IPS DF 6.9 (cell line): ENCODE data around the gene TTLL5.

ENCODE experiments used
- DNase-seq: peaks from one replicate; pipeline ENCODE4 v3.0.0-alpha.2; 2013; ENCODE audit warnings: low read depth, low spot score
- H3K27ac ChIP-seq: one replicate; pipeline ENCODE4 v1.5.1; 2013; ENCODE audit warnings: low read length, control low read depth
- H3K27me3 ChIP-seq: 2 replicates; pipeline ENCODE4 v1.6.1; 2013; ENCODE audit warnings: mild to moderate bottlenecking, low read length; ENCODE audit not compliant: control insufficient read depth, insufficient read depth
- H3K36me3 ChIP-seq: 2 replicates; pipeline ENCODE4 v1.6.1; 2013; ENCODE audit warnings: low read length; ENCODE audit not compliant: control insufficient read depth, insufficient read depth
- H3K4me1 ChIP-seq: 2 replicates; pipeline ENCODE4 v1.6.1; 2013; ENCODE audit warnings: low read length; ENCODE audit not compliant: control insufficient read depth, insufficient read depth
- H3K4me3 ChIP-seq: 2 replicates; pipeline ENCODE4 v1.5.1; 2013; ENCODE audit warnings: mild to moderate bottlenecking, low read length
- H3K9me3 ChIP-seq: 2 replicates; pipeline ENCODE4 v1.6.1; 2013; ENCODE audit warnings: low read length, inconsistent platforms; ENCODE audit not compliant: control insufficient read depth, insufficient read depth
- WGBS: extraction: QIAGEN DNeasy Blood & Tissue Kit; methylation state at CpG from one replicate; pipeline ENCODE4 v1.1.7; 2013; ENCODE audit warnings: mixed read lengths, missing lambda C conversion rate; ENCODE audit not compliant: insufficient read length, insufficient coverage; 5-methylcytosine and 5-hydroxymethylcytosine counted together

TTLL5 gene

DNA sequence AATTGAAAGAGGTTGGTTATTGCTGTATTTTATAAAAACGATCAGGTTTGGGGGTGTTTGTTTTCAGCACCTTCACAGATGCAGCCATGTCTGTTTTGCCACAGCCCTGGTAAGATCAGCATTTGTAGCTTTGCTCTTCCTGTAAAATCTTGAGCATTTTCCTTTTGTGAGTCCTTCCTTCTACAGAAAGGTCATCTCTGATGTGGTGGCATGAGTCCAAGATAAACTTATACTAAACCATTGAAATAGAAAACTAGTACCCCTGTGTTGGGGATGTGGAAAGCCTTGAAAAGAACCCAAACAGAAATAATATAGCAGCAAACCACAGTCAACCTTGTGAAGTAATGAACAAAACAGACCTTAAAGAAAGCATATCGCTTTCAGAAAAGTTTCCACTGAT, 235.3 kb downstream of the TTLL5 start:
- H3K4me3 ChIP-seq = no peak overlapping the region
- no peak for DNase-seq
- H3K4me1 ChIP-seq = no peaks in the 10 kb centered on the region
- no peak overlapping the region for H3K27ac ChIP-seq
- H3K9me3 ChIP-seq = no peaks in the 10 kb centered on the region
- H3K27me3 ChIP-seq = no peaks in the 10 kb centered on the region
- no peaks in the 10 kb centered on the region for H3K36me3 ChIP-seq
- WGBS = no CpG with 5 or more reads among the region's 2 CpGs

DNA sequence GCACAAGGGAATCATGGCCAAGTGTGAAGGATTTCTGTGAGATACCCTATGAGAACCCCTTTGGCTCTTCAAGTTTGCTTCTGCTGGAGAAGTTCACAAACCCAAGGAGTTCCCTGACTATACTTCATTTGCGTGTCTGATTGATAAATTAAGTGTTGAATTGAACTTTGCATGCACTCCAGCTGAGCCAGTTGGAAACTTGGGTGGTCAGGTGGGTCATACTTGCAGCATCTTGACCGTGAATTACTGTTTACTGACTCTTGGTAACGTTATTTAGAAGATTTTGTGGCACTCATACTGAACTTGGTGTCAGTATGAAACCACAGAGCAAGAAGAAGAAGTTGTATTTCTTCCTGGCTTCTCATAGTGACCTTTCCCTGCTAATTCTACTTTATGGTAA, 243.3 kb downstream of the TTLL5 start:
- Histone ChIP-seq H3K4me3 (no peak overlapping the region), H3K4me1 (no peaks in the 10 kb centered on the region), H3K9me3 (no peaks in the 10 kb centered on the region), H3K27ac (no peak overlapping the region), H3K36me3 (no peaks in the 10 kb centered on the region), H3K27me3 (no peaks in the 10 kb centered on the region)
- DNase-seq = no peak
- WGBS = no CpG with 5 or more reads among the region's 3 CpGs

DNA sequence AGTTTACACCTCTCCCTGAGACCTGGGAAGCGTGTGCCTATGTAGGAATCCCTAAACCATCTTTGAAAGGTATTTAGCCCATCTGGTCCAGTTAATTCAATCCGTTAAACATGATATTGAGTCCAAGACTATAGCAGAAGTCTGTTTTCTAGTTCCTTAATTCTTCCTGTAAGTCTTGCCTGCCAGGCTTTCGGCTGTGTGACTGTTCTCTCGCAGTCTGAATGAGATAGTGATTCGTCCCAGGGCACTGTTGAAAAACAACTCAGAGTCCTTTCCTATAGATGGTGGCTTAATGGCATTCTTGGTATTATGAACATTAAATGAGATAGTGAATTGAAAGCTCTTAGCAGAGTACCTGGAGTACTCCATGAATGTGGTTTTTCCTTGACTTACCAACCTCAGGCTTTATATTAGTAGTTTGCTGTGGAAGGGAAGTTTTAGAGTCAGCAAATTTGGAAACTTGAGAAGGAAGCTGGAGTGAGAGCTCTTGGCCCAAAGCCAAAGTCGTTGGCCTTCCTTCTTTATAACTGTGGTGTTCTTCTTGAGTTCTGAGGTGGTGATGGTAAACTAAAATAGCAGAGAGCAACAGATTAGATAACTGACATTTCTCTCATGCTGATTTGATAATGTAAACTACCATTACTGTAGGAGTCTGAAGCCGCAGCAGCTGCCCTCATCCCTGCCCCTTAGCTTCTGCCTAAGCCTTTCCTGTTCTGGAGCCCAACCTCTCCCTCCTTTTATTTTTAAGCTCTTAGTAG, 244.3 kb downstream of the TTLL5 start:
- Histone ChIP-seq H3K27me3 (no peaks in the 10 kb centered on the region), H3K27ac (no peak overlapping the region), H3K4me1 (no peaks in the 10 kb centered on the region), H3K9me3 (no peaks in the 10 kb centered on the region), H3K36me3 (no peaks in the 10 kb centered on the region), H3K4me3 (no peak overlapping the region)
- no peak for DNase-seq
- no CpG with 5 or more reads among the region's 7 CpGs for WGBS

DNA sequence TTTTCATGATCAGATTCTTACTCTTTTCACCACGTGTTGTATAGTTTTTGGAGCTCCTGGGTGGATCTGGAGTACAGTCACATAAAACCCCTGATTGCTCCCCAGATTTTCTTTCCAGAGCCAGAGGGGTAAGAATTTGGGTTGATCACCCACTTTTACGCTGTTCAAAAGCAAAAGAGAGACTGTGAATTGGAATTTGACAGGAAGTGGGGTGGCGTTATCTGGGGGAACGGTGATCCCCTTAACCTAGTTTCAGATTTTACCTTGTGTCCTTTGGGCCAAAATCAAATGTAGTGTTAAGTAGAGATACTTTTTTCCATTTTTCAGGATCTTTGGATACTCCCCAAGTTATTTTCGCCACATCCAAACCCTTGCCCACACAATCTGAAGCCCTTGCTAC, 245.2 kb downstream of the TTLL5 start:
- Histone ChIP-seq H3K36me3 (no peaks in the 10 kb centered on the region), H3K9me3 (no peaks in the 10 kb centered on the region), H3K4me3 (no peak overlapping the region), H3K4me1 (no peaks in the 10 kb centered on the region), H3K27me3 (no peaks in the 10 kb centered on the region), H3K27ac (no peak overlapping the region)
- DNase-seq = no peak
- WGBS = no CpG with 5 or more reads among the region's 5 CpGs

GRCh38 chr14:75906680-75907280, 245.7 kb downstream of the TTLL5 start:
- H3K4me1 ChIP-seq = no peaks in the 10 kb centered on the region
- H3K27ac ChIP-seq = no peak overlapping the region
- no peaks in the 10 kb centered on the region for H3K36me3 ChIP-seq
- DNase-seq = no peak
- H3K4me3 ChIP-seq = no peak overlapping the region
- no peaks in the 10 kb centered on the region for H3K9me3 ChIP-seq
- H3K27me3 ChIP-seq = no peaks in the 10 kb centered on the region
- no CpG with 5 or more reads among the region's 4 CpGs for WGBS

GRCh38 chr14:75907756-75908359, 246.8 kb downstream of the TTLL5 start:
- no peak overlapping the region for H3K4me3 ChIP-seq
- H3K27ac ChIP-seq = no peak overlapping the region
- no peak for DNase-seq
- no peaks in the 10 kb centered on the region for H3K36me3 ChIP-seq
- H3K4me1 ChIP-seq = no peaks in the 10 kb centered on the region
- WGBS = no CpG with 5 or more reads among the region's 4 CpGs
- no peaks in the 10 kb centered on the region for H3K9me3 ChIP-seq
- H3K27me3 ChIP-seq = no peaks in the 10 kb centered on the region

- no peaks in the 10 kb centered on the region for H3K9me3 ChIP-seq
- no peak overlapping the region for H3K27ac ChIP-seq
- WGBS = no CpG with 5 or more reads among the region's 3 CpGs
- no peaks in the 10 kb centered on the region for H3K36me3 ChIP-seq
- DNase-seq = no peak
- no peaks in the 10 kb centered on the region for H3K4me1 ChIP-seq
- H3K4me3 ChIP-seq = no peak overlapping the region
- H3K27me3 ChIP-seq = no peaks in the 10 kb centered on the region
These were observed 248.6 kb downstream of the TTLL5 start for GRCh38 chr14:75909630-75910029.

- Histone ChIP-seq H3K27me3 (no peaks in the 10 kb centered on the region), H3K4me1 (no peaks in the 10 kb centered on the region), H3K27ac (no peak overlapping the region), H3K36me3 (no peaks in the 10 kb centered on the region), H3K9me3 (no peaks in the 10 kb centered on the region), H3K4me3 (no peak overlapping the region)
- DNase-seq = no peak
- WGBS = no CpG with 5 or more reads among the region's 2 CpGs
These were observed 249.0 kb downstream of the TTLL5 start for GRCh38 chr14:75910048-75910447.

- H3K36me3 ChIP-seq = no peaks in the 10 kb centered on the region
- no peaks in the 10 kb centered on the region for H3K9me3 ChIP-seq
- DNase-seq = no peak
- no peak overlapping the region for H3K27ac ChIP-seq
- H3K27me3 ChIP-seq = no peaks in the 10 kb centered on the region
- H3K4me3 ChIP-seq = no peak overlapping the region
- WGBS = no CpG with 5 or more reads among the region's 7 CpGs
- no peaks in the 10 kb centered on the region for H3K4me1 ChIP-seq
These were observed 250.8 kb downstream of the TTLL5 start for GRCh38 chr14:75911883-75912282.

DNA sequence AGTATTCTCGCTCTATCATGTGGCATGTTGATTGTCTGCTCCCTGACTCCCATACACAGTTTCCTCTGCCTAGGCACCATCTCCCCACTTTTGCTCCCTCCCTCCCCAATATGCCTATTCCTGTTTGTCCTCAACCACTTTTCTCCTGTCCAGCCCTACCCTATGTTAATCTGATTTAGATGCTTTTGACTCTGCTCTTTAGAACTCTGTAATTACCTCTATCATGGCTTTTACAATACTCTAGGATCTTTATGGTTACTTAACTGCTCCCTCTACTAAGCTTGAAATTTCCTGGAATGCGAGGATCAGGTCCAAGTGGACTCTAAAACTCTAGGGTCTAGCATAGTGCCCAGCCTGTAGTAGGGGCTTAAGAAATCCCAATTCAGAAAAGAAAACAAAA, 252.1 kb downstream of the TTLL5 start:
- no peaks in the 10 kb centered on the region for H3K4me1 ChIP-seq
- H3K27ac ChIP-seq = no peak overlapping the region
- H3K9me3 ChIP-seq = no peaks in the 10 kb centered on the region
- H3K36me3 ChIP-seq = no peaks in the 10 kb centered on the region
- no peak overlapping the region for H3K4me3 ChIP-seq
- H3K27me3 ChIP-seq = no peaks in the 10 kb centered on the region
- no peak for DNase-seq
- WGBS = no CpG with 5 or more reads among the region's 2 CpGs
